22Rv1 (cell line): ENCODE measurements around the gene TCEA3.

Experiments
- ZFX ChIP-seq: fragments of 450-650 bp; IDR thresholded peaks from 2 replicates; pipeline ENCODE4 v1.6.1; 2017; ENCODE audit warnings: antibody characterized with exemption, borderline replicate concordance
- TF ChIP-seq, protein P1 (sequence below): fragments of 450-650 bp; IDR thresholded peaks from 2 replicates; pipeline ENCODE4 v1.5.1; 2017; ENCODE audit warnings: mild to moderate bottlenecking

DNA sequence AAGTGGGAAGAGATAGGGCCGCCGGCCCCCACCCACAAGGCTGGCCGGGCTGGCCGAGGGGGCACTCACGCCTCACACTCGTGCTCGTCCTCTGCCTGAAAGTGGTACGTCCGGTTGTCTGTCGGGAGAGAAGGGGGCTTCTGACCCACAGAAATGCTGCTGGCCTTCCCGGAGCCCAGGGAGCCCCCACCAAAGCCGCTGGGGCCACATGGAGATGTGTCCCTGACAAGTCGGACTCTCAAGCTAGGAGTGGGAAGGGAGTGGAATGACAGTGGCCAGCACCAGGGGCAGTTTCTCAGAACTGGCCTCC lies 12.8 kb upstream of the TCEA3 start:
- TF ChIP-seq, protein P1, sequence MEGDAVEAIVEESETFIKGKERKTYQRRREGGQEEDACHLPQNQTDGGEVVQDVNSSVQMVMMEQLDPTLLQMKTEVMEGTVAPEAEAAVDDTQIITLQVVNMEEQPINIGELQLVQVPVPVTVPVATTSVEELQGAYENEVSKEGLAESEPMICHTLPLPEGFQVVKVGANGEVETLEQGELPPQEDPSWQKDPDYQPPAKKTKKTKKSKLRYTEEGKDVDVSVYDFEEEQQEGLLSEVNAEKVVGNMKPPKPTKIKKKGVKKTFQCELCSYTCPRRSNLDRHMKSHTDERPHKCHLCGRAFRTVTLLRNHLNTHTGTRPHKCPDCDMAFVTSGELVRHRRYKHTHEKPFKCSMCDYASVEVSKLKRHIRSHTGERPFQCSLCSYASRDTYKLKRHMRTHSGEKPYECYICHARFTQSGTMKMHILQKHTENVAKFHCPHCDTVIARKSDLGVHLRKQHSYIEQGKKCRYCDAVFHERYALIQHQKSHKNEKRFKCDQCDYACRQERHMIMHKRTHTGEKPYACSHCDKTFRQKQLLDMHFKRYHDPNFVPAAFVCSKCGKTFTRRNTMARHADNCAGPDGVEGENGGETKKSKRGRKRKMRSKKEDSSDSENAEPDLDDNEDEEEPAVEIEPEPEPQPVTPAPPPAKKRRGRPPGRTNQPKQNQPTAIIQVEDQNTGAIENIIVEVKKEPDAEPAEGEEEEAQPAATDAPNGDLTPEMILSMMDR, result no peak
- no peak for TF ChIP-seq ZFX
